RWPE2 (cell line): ENCODE results near the gene P2RX5.
A peak's percentile ranks its signal among the peaks of the same experiment; 100 is the strongest.
"Not testable (repeated sequence)": the region's sequence is repeated elsewhere in the genome, so short reads cannot be mapped to it uniquely, and the experiment has no call there.

Experiments
- ATAC-seq: fragments of 200-7000 bp; cut with Tn5 transposase; 3 replicates; pipeline ENCODE4 v1.9.1; 2021; ENCODE audit warnings: low read depth
- DNase-seq: peaks from one replicate; pipeline ENCODE4 v3.0.0-alpha.2; 2020; ENCODE audit warnings: low spot score
- H3K27ac ChIP-seq: fragments of 450-650 bp; 2 replicates; pipeline ENCODE4 v1.5.1; 2017; ENCODE audit warnings: mild to moderate bottlenecking; ENCODE audit not compliant: poor library complexity, severe bottlenecking
- H3K27me3 ChIP-seq: fragments of 250-450 bp; sonication (Bioruptor Pico); 2 replicates; pipeline ENCODE4 v1.5.1; 2021; ENCODE audit warnings: mild to moderate bottlenecking, moderate library complexity; ENCODE audit not compliant: insufficient read depth, poor library complexity, severe bottlenecking
- H3K36me3 ChIP-seq: fragments of 250-450 bp; sonication (Bioruptor Pico); 2 replicates; pipeline ENCODE4 v1.5.1; 2020; ENCODE audit warnings: low read depth, mild to moderate bottlenecking, moderate library complexity
- H3K4me1 ChIP-seq: fragments of 250-450 bp; sonication (Bioruptor Pico); 2 replicates; pipeline ENCODE4 v1.5.1; 2021; ENCODE audit warnings: mild to moderate bottlenecking, moderate library complexity; ENCODE audit not compliant: insufficient read depth, poor library complexity, severe bottlenecking
- H3K4me3 ChIP-seq: fragments of 250-450 bp; sonication (Bioruptor Pico); 2 replicates; pipeline ENCODE4 v1.5.1; 2021; ENCODE audit warnings: mild to moderate bottlenecking, moderate library complexity; ENCODE audit not compliant: severe bottlenecking
- H3K9me3 ChIP-seq: fragments of 250-450 bp; sonication (Bioruptor Pico); 2 replicates; pipeline ENCODE4 v1.5.1; 2021; ENCODE audit warnings: mild to moderate bottlenecking, moderate library complexity; ENCODE audit not compliant: severe bottlenecking
- CTCF ChIP-seq: fragments of 450-650 bp; IDR thresholded peaks from one replicate; pipeline ENCODE4 v1.5.1; 2017; ENCODE audit warnings: mild to moderate bottlenecking, moderate library complexity; ENCODE audit not compliant: poor library complexity, severe bottlenecking

The P2RX5 gene

DNA sequence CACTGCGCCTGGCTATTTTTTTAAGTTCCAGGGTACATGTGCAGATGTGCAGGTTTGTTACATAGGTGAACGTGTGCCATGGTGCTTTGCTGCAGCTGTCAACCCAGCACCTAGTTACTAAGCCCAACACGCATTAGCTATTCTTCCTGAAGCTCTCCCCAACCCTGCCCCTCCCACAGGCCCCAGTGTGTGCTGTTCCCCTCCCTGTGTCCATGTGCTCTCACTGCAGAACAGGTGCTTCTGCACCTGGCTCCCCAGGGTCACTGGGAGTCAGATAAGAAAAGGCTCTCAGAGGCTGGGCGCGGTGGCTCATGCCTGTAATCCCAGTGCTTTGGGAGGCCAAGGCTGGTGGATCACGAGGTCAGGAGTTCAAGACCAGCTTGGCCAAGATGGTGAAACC, 33.9 kb upstream of the P2RX5 start:
- ATAC-seq (no peak), DNase-seq (no peak)
- no peak for TF ChIP-seq CTCF
- Histone ChIP-seq H3K9me3 (no peaks in the 10 kb centered on the region), H3K36me3 (peaks cover 20% of the 10 kb centered on the region), H3K4me3 (no peak overlapping the region), H3K27ac (no peak overlapping the region), H3K27me3 (no peaks in the 10 kb centered on the region), H3K4me1 (no peaks in the 10 kb centered on the region)

DNA sequence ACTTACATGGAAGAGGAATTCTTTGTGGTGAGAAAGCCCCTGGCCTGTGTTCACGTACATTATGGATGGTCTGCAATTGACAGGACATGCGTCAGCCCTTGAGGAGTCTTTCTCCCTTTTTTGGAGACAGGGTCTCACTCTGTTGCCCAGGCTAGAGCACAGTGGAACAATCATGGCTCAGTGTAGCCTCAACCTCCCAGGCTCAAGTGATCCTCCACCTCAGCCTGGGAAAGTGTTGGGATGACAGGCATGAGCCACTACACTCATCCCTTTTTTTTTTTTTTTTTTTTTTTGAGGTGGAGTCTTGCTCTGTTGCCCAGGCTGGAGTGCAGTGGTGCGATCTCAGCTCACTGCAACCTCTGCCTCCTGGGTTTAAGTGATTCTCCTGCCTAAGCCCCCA, 32.1 kb upstream of the P2RX5 start:
- not testable (repeated sequence) for H3K9me3 ChIP-seq, DNase-seq, H3K27me3 ChIP-seq, H3K4me3 ChIP-seq, H3K27ac ChIP-seq, H3K4me1 ChIP-seq, ATAC-seq
- H3K36me3 ChIP-seq = peaks cover 20% of the 10 kb centered on the region

- H3K4me3 ChIP-seq = no peak overlapping the region
- H3K27ac ChIP-seq = no peak overlapping the region
- ATAC-seq (no peak), DNase-seq (no peak)
- no peaks in the 10 kb centered on the region for H3K9me3 ChIP-seq
- peaks cover 25% of the 10 kb centered on the region for H3K36me3 ChIP-seq
- peaks cover 4% of the 10 kb centered on the region for H3K4me1 ChIP-seq
- no peaks in the 10 kb centered on the region for H3K27me3 ChIP-seq
- TF ChIP-seq CTCF = no peak
Observed at GRCh38 chr17:3727041-3727440, 31.1 kb upstream of the P2RX5 start.

- Histone ChIP-seq H3K27ac (peak overlapping the region; percentile 45), H3K4me3 (peak overlapping the region; percentile 95), H3K36me3 (peaks cover 40% of the 10 kb centered on the region), H3K4me1 (peaks cover 19% of the 10 kb centered on the region), H3K9me3 (no peaks in the 10 kb centered on the region), H3K27me3 (no peaks in the 10 kb centered on the region)
- ATAC-seq (no peak; the same call in 1 of the 3 replicates), DNase-seq (no peak)
- TF ChIP-seq CTCF = no peak
Observed at GRCh38 chr17:3724378-3725077, 28.6 kb upstream of the P2RX5 start.

GRCh38 chr17:3723556-3724377, 27.8 kb upstream of the P2RX5 start, which contains the start of gene HASPIN:
Gene HASPIN, plus strand, starts transcription at chr17:3723903. Its CDS starts 33 bp downstream, at chr17:3723936.
- H3K27me3 ChIP-seq = no peaks in the 10 kb centered on the region
- ATAC-seq (peak; percentile 70), DNase-seq (peak; percentile 82)
- no peak for TF ChIP-seq CTCF
- H3K9me3 ChIP-seq = no peaks in the 10 kb centered on the region
- peak within 1 kb of the TSS; percentile 45 for H3K27ac ChIP-seq
- peak within 1 kb of the TSS; percentile 95 for H3K4me3 ChIP-seq
- H3K4me1 ChIP-seq = peaks cover 22% of the 10 kb centered on the region
- peaks cover 47% of the 10 kb centered on the region for H3K36me3 ChIP-seq
